ENCODE data around the gene SLC9A2.

Gene SLC9A2

GRCh38 chr2:102749938-102750337 lies 130.6 kb downstream of the SLC9A2 start:
- Histone ChIP-seq H3K27ac (replicated peaks; ENCODE audit: low read length) (no peak overlapping the region), H3K4ac (ENCODE audit: low read length) (no peak overlapping the region), H2BK15ac (ENCODE audit: low read length) (no peak overlapping the region), H3K18ac (ENCODE audit: low read length) (no peak overlapping the region), H4K8ac (ENCODE audit: low read depth, low read length) (no peak overlapping the region), H3K79me1 (ENCODE audit: low read depth, low read length) (no peaks in the 10 kb centered on the region), H3K9ac (ENCODE audit: low read depth, low read length, poor library complexity) (no peak overlapping the region), H3K4me2 (ENCODE audit: insufficient read depth, low read length, poor library complexity, severe bottlenecking) (no peak overlapping the region), H3K9me3 (replicated peaks in 1 of 2; ENCODE audit: control insufficient read depth in 2 of 2, insufficient read depth in 1 of 2, low read depth in 1 of 2, low read length in 2 of 2) (no peaks in the 10 kb centered on the region), H3K14ac (ENCODE audit: low read length) (no peak overlapping the region), H3K4me1 (ENCODE audit: control insufficient read depth in 2 of 2, insufficient read depth in 1 of 2, low read depth in 1 of 2, low read length in 2 of 2) (no peaks in the 10 kb centered on the region), H3K36me3 (replicated peaks in 1 of 2; ENCODE audit: control insufficient read depth in 2 of 2, insufficient read depth in 2 of 2, low read length in 2 of 2) (no peaks in the 10 kb centered on the region), H2BK12ac (ENCODE audit: low read length) (no peak overlapping the region), H2BK5ac (ENCODE audit: low read length) (no peak overlapping the region), H4K91ac (ENCODE audit: low read depth, low read length, poor library complexity) (no peak overlapping the region), H2BK120ac (ENCODE audit: low read depth, low read length) (no peak overlapping the region), H2AK5ac (ENCODE audit: low read depth, low read length) (no peak overlapping the region), H3K23ac (ENCODE audit: low read depth, low read length, poor library complexity) (no peak overlapping the region), H2AFZ (ENCODE audit: low read length) (no peak overlapping the region), H3K4me3 (ENCODE audit: low read length in 2 of 2) (no peak overlapping the region), H3K27me3 (ENCODE audit: control insufficient read depth in 3 of 3, insufficient read depth in 3 of 3, low read depth in 1 of 3, low read length in 3 of 3) (no peaks in the 10 kb centered on the region)
- DNase-seq (ENCODE audit: low spot score) = no peak
- no CpG with 5 or more reads among the region's 3 CpGs for WGBS, 2 donors (ENCODE audit: extremely low coverage in 2 of 2, insufficient read length in 2 of 2, insufficient replicate concordance in 1 of 2)

DNA sequence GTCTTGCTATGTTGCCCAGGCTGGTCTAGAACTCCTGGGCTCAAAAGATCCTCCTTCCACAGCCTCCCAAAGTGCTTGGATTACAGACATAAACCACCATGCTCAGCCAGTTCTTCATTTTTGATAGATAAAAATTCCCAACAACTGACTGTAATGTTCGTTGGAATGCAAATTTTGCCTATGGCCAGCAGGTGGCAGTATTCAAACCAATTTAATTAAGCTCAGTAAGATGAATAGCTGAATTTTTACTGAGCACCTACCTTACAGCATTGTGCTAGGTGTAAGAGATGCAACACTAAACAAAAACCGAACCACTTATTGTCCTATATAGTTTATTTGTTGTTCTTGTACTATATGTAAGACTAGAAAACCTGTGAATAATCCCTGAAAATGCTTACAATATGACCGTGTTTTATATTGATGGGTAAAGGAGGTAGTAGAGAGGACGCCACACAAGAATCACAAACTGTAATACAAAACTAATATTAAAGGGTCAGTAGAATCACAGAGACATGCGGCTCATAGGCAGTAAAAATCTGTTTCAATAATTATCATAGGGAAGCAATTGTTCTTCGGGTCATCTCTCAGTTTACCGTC lies 134.3 kb downstream of the SLC9A2 start:
- Histone ChIP-seq H4K8ac (ENCODE audit: low read depth, low read length) (no peak overlapping the region), H3K27ac (replicated peaks; ENCODE audit: low read length) (no peak overlapping the region), H2BK15ac (ENCODE audit: low read length) (no peak overlapping the region), H3K36me3 (replicated peaks in 1 of 2; ENCODE audit: control insufficient read depth in 2 of 2, insufficient read depth in 2 of 2, low read length in 2 of 2) (no peaks in the 10 kb centered on the region), H3K27me3 (ENCODE audit: control insufficient read depth in 3 of 3, insufficient read depth in 3 of 3, low read depth in 1 of 3, low read length in 3 of 3) (no peaks in the 10 kb centered on the region), H3K18ac (ENCODE audit: low read length) (no peak overlapping the region), H3K23ac (ENCODE audit: low read depth, low read length, poor library complexity) (no peak overlapping the region), H3K14ac (ENCODE audit: low read length) (no peak overlapping the region), H3K4me2 (ENCODE audit: insufficient read depth, low read length, poor library complexity, severe bottlenecking) (no peak overlapping the region), H3K4me3 (ENCODE audit: low read length in 2 of 2) (no peak overlapping the region), H3K9ac (ENCODE audit: low read depth, low read length, poor library complexity) (no peak overlapping the region), H2AK5ac (ENCODE audit: low read depth, low read length) (no peak overlapping the region), H3K4me1 (ENCODE audit: control insufficient read depth in 2 of 2, insufficient read depth in 1 of 2, low read depth in 1 of 2, low read length in 2 of 2) (no peaks in the 10 kb centered on the region), H2BK12ac (ENCODE audit: low read length) (no peak overlapping the region), H4K91ac (ENCODE audit: low read depth, low read length, poor library complexity) (no peak overlapping the region), H3K79me1 (ENCODE audit: low read depth, low read length) (no peaks in the 10 kb centered on the region), H3K9me3 (replicated peaks in 1 of 2; ENCODE audit: control insufficient read depth in 2 of 2, insufficient read depth in 1 of 2, low read depth in 1 of 2, low read length in 2 of 2) (no peaks in the 10 kb centered on the region), H2BK5ac (ENCODE audit: low read length) (no peak overlapping the region), H3K4ac (ENCODE audit: low read length) (no peak overlapping the region), H2BK120ac (ENCODE audit: low read depth, low read length) (no peak overlapping the region), H2AFZ (ENCODE audit: low read length) (no peak overlapping the region)
- WGBS, 2 donors (ENCODE audit: extremely low coverage in 2 of 2, insufficient read length in 2 of 2, insufficient replicate concordance in 1 of 2) = no CpG with 5 or more reads among the region's 7 CpGs
- peak; percentile 32 for DNase-seq (ENCODE audit: low spot score)

DNA sequence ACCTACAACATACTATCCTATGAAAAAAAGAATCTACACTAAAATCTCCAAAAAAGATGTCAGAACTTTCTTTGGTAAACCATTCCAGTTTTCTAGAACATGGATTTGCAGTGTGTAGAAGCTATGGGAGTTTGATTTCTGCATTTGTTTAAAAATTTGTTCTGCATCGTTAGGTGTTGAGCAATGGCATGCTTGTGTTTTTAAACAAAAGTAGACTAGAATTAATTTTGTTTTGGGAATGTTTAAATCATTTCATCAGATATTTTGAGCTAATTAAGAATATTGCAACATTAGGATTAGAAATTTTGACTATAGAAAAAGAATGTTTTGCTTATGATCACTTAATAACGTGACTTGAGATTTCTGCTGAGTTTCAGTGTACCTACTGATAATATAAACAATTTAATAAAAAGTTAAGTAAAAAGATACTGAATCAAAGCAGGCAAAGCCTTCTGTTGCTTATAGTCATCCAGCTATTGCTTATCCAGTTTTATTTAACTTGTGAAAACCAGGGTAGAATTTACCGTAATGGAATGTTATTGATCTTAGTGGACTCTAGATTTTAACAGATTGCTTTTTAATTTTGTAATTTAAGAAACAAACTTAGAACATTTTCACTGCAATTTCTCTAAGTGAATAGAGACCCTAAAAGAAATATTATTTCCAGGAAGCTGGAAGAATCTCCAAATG lies 135.2 kb downstream of the SLC9A2 start:
- H3K36me3 ChIP-seq (replicated peaks in 1 of 2; ENCODE audit: control insufficient read depth in 2 of 2, insufficient read depth in 2 of 2, low read length in 2 of 2) = no peaks in the 10 kb centered on the region
- H4K8ac ChIP-seq (ENCODE audit: low read depth, low read length) = no peak overlapping the region
- H2BK12ac ChIP-seq (ENCODE audit: low read length) = no peak overlapping the region
- no peak for DNase-seq (ENCODE audit: low spot score)
- no peak overlapping the region for H2AFZ ChIP-seq (ENCODE audit: low read length)
- no peaks in the 10 kb centered on the region for H3K4me1 ChIP-seq (ENCODE audit: control insufficient read depth in 2 of 2, insufficient read depth in 1 of 2, low read depth in 1 of 2, low read length in 2 of 2)
- H4K91ac ChIP-seq (ENCODE audit: low read depth, low read length, poor library complexity) = no peak overlapping the region
- no peaks in the 10 kb centered on the region for H3K27me3 ChIP-seq (ENCODE audit: control insufficient read depth in 3 of 3, insufficient read depth in 3 of 3, low read depth in 1 of 3, low read length in 3 of 3)
- no peak overlapping the region for H2BK15ac ChIP-seq (ENCODE audit: low read length)
- no peak overlapping the region for H2BK5ac ChIP-seq (ENCODE audit: low read length)
- no peak overlapping the region for H2BK120ac ChIP-seq (ENCODE audit: low read depth, low read length)
- no peaks in the 10 kb centered on the region for H3K79me1 ChIP-seq (ENCODE audit: low read depth, low read length)
- no peak overlapping the region for H2AK5ac ChIP-seq (ENCODE audit: low read depth, low read length)
- WGBS, 2 donors (ENCODE audit: extremely low coverage in 2 of 2, insufficient read length in 2 of 2, insufficient replicate concordance in 1 of 2) = no CpG with 5 or more reads among the region's 3 CpGs
- H3K18ac ChIP-seq (ENCODE audit: low read length) = no peak overlapping the region
- no peak overlapping the region for H3K27ac ChIP-seq (replicated peaks; ENCODE audit: low read length)
- H3K4ac ChIP-seq (ENCODE audit: low read length) = no peak overlapping the region
- no peak overlapping the region for H3K14ac ChIP-seq (ENCODE audit: low read length)
- H3K9ac ChIP-seq (ENCODE audit: low read depth, low read length, poor library complexity) = no peak overlapping the region
- H3K4me3 ChIP-seq (ENCODE audit: low read length in 2 of 2) = no peak overlapping the region
- H3K23ac ChIP-seq (ENCODE audit: low read depth, low read length, poor library complexity) = no peak overlapping the region
- H3K4me2 ChIP-seq (ENCODE audit: insufficient read depth, low read length, poor library complexity, severe bottlenecking) = no peak overlapping the region
- no peaks in the 10 kb centered on the region for H3K9me3 ChIP-seq (replicated peaks in 1 of 2; ENCODE audit: control insufficient read depth in 2 of 2, insufficient read depth in 1 of 2, low read depth in 1 of 2, low read length in 2 of 2)

GRCh38 chr2:102755284-102755683 lies 135.9 kb downstream of the SLC9A2 start:
- WGBS, 2 donors (ENCODE audit: extremely low coverage in 2 of 2, insufficient read length in 2 of 2, insufficient replicate concordance in 1 of 2) = no CpG with 5 or more reads among the region's 4 CpGs
- Histone ChIP-seq H3K27ac (replicated peaks; ENCODE audit: low read length) (no peak overlapping the region), H3K23ac (ENCODE audit: low read depth, low read length, poor library complexity) (no peak overlapping the region), H3K18ac (ENCODE audit: low read length) (no peak overlapping the region), H3K4ac (ENCODE audit: low read length) (no peak overlapping the region), H2BK5ac (ENCODE audit: low read length) (no peak overlapping the region), H3K9me3 (replicated peaks in 1 of 2; ENCODE audit: control insufficient read depth in 2 of 2, insufficient read depth in 1 of 2, low read depth in 1 of 2, low read length in 2 of 2) (no peaks in the 10 kb centered on the region), H4K91ac (ENCODE audit: low read depth, low read length, poor library complexity) (no peak overlapping the region), H2BK120ac (ENCODE audit: low read depth, low read length) (no peak overlapping the region), H3K4me3 (ENCODE audit: low read length in 2 of 2) (no peak overlapping the region), H2AK5ac (ENCODE audit: low read depth, low read length) (no peak overlapping the region), H4K8ac (ENCODE audit: low read depth, low read length) (no peak overlapping the region), H2BK15ac (ENCODE audit: low read length) (no peak overlapping the region), H3K27me3 (ENCODE audit: control insufficient read depth in 3 of 3, insufficient read depth in 3 of 3, low read depth in 1 of 3, low read length in 3 of 3) (no peaks in the 10 kb centered on the region), H3K9ac (ENCODE audit: low read depth, low read length, poor library complexity) (peak overlapping the region; percentile 24), H3K4me2 (ENCODE audit: insufficient read depth, low read length, poor library complexity, severe bottlenecking) (no peak overlapping the region), H3K36me3 (replicated peaks in 1 of 2; ENCODE audit: control insufficient read depth in 2 of 2, insufficient read depth in 2 of 2, low read length in 2 of 2) (no peaks in the 10 kb centered on the region), H3K79me1 (ENCODE audit: low read depth, low read length) (no peaks in the 10 kb centered on the region), H3K14ac (ENCODE audit: low read length) (no peak overlapping the region), H2BK12ac (ENCODE audit: low read length) (no peak overlapping the region), H3K4me1 (ENCODE audit: control insufficient read depth in 2 of 2, insufficient read depth in 1 of 2, low read depth in 1 of 2, low read length in 2 of 2) (no peaks in the 10 kb centered on the region), H2AFZ (ENCODE audit: low read length) (no peak overlapping the region)
- DNase-seq (ENCODE audit: low spot score) = no peak

Data from neuronal stem cell (in vitro differentiated cells).